NCI-H1436 (cell line): ENCODE data around the gene AMPD2.
"Not testable (repeated sequence)": the region's sequence is repeated elsewhere in the genome, so short reads cannot be mapped to it uniquely, and the experiment has no call there.

ENCODE experiments used
- DNase-seq: peaks from one replicate; lab custom pipeline; 2025; lab: John Stamatoyannopoulos, UW

AMPD2 gene

DNA sequence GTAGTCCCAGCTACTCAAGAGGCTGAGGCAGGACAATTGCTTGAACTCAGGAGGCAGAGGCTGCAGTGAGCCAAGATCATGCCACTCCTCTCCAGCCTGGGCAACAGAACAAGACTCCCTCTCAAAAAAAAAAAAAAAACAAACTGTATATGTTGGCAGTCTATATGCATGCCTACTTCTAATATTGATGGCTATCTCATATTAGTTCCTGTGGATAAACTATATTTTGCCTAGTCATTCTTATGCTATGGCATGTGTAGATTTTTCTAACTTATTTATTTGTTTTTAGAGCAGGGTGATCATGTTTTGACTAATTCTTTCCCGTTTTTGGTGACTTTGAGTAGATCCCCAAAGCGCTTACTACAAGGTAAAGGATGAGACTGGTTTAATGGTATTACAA is 59.0 kb downstream of the AMPD2 start:
- DNase-seq, result not testable (repeated sequence)
